Keratinocyte (primary cell): Measurements from ENCODE around the gene SH3BP5L. TPM values are rescaled to one million over a fixed set of nuclear protein-coding genes. Genes with fewer than 3 reads are reported as not detected.

Source experiments
- DNase-seq: peaks from one replicate; pipeline ENCODE4 v3.0.0-alpha.2; 2011; ENCODE audit warnings: low read depth, missing footprints, low spot score
- FAIRE-seq: peaks from 2 replicates; lab custom pipeline; 2011; peaks lifted over from hg19 to GRCh38; lab: Jason Lieb, UNC
- H2AFZ ChIP-seq: 2 replicates; pipeline ENCODE4 v1.6.0; 2012; ENCODE audit warnings: low read length, control low read depth, inconsistent platforms; ENCODE audit not compliant: control insufficient read depth
- H3K27ac ChIP-seq: 2 replicates; pipeline ENCODE4 v1.5.1; 2011; ENCODE audit warnings: low read length; ENCODE audit not compliant: control insufficient read depth, insufficient read depth
- H3K27me3 ChIP-seq: 3 replicates; pipeline ENCODE4 v1.6.0; 2011; ENCODE audit warnings: low read length; ENCODE audit not compliant: control insufficient read depth, insufficient read depth; ENCODE audit errors: extremely low read depth
- H3K36me3 ChIP-seq, 2 experiments: 2 replicates in 1 of 2; 3 replicates in 1 of 2; pipeline ENCODE4 v1.5.1; 2011; ENCODE audit warnings: low read length in 2 of 2, mild to moderate bottlenecking in 1 of 2; ENCODE audit not compliant: control insufficient read depth in 2 of 2, insufficient read depth in 2 of 2; ENCODE audit errors: extremely low read depth in 1 of 2
- H3K4me1 ChIP-seq: 3 replicates; pipeline ENCODE4 v1.5.1; 2011; ENCODE audit warnings: low read length; ENCODE audit not compliant: control insufficient read depth, insufficient read depth; ENCODE audit errors: extremely low read depth
- H3K4me2 ChIP-seq: 3 replicates; pipeline ENCODE4 v1.6.0; 2011; ENCODE audit warnings: low read depth, low read length; ENCODE audit not compliant: control insufficient read depth, insufficient read depth; ENCODE audit errors: extremely low read depth
- H3K4me3 ChIP-seq, 3 experiments: fragments of 200-600 bp in 1 of 3; sonication (generic) in 1 of 3; 2 replicates in 2 of 3; 3 replicates in 1 of 3; pipeline ENCODE4 v1.5.1; 2011 to 2016; ENCODE audit warnings: low read length in 3 of 3, mild to moderate bottlenecking in 3 of 3, control low read depth in 2 of 3, inconsistent platforms in 1 of 3, low read depth in 1 of 3, mixed read lengths in 1 of 3, mixed run types in 1 of 3, moderate library complexity in 1 of 3; ENCODE audit not compliant: control insufficient read depth in 2 of 3, insufficient read depth in 2 of 3; ENCODE audit errors: extremely low read depth in 1 of 3
- H3K79me2 ChIP-seq: 2 replicates; pipeline ENCODE4 v1.6.0; 2012; ENCODE audit warnings: low read length; ENCODE audit not compliant: control insufficient read depth, insufficient read depth
- H3K9ac ChIP-seq: 3 replicates; pipeline ENCODE4 v1.6.0; 2011; ENCODE audit warnings: low read length; ENCODE audit not compliant: control insufficient read depth, insufficient read depth; ENCODE audit errors: extremely low read depth
- H3K9me1 ChIP-seq: 3 replicates; pipeline ENCODE4 v1.6.0; 2011; ENCODE audit warnings: low read length; ENCODE audit not compliant: control insufficient read depth, insufficient read depth; ENCODE audit errors: extremely low read depth
- H3K9me3 ChIP-seq: 2 replicates; pipeline ENCODE4 v1.5.1; 2012; ENCODE audit warnings: low read depth, low read length; ENCODE audit not compliant: control insufficient read depth
- H4K20me1 ChIP-seq: 3 replicates; pipeline ENCODE4 v1.6.0; 2011; ENCODE audit warnings: low read length; ENCODE audit not compliant: control insufficient read depth, insufficient read depth; ENCODE audit errors: extremely low read depth
- EZH2 ChIP-seq: IDR thresholded peaks from one replicate; pipeline ENCODE4 v1.6.1; 2012; ENCODE audit warnings: inconsistent platforms, mild to moderate bottlenecking, low read length, moderate library complexity
- dilution Hi-C: fragments of 300-500 bp; cut with MboI; formaldehyde crosslinking; loops from one replicate; pipeline ENCODE4 v1.7.0; 2020; ENCODE audit warnings: low sequenced_read_pairs; ENCODE audit not compliant: extremely low pct_ligation_motif_present
- polyA plus RNA-seq, 5 experiments: library from polyadenylated mRNA; depleted of rRNA in 3 of 5; stranded (reverse) in 3 of 5; stranded (forward) in 1 of 5; unstranded in 1 of 5; fragments of >200 nt; gene quantifications; 1 replicate in 1 of 5; 2 replicates in 3 of 5; 3 replicates in 1 of 5; pipeline versions ENCODE4 v1.2.1 to v1.2.3, GENCODE V29; 2011 to 2012; ENCODE audit warnings: missing spikeins in 2 of 5, low read depth in 1 of 5, low replicate concordance in 1 of 5
- TF ChIP-seq, protein P1 (sequence below), 3 experiments: IDR thresholded peaks in 1 of 3; conservative IDR thresholded peaks in 1 of 3; optimal IDR thresholded peaks in 1 of 3; 2 replicates in 2 of 3; 3 replicates in 1 of 3; pipeline versions ENCODE3 to v1.5.1; 2011; ENCODE audit warnings: low read length in 3 of 3, mild to moderate bottlenecking in 3 of 3, moderate library complexity in 2 of 3, control low read depth in 1 of 3, inconsistent platforms in 1 of 3; ENCODE audit not compliant: insufficient read depth in 2 of 3; ENCODE audit errors: extremely low read depth in 1 of 3

The SH3BP5L gene
- polyA plus RNA-seq, 1 donor (not counting 4 experiments of a cell fraction or from before 2014, with no cell fraction given): 13.2 TPM

GRCh38 chr1:248847181-248847955 is 21.7 kb upstream of the SH3BP5L start:
- dilution Hi-C loops: no loop called here
- Histone ChIP-seq H3K4me2 (no peak overlapping the region), H4K20me1 (no peaks in the 10 kb centered on the region), H3K9me3 (no peaks in the 10 kb centered on the region), H3K79me2 (peaks cover 1% of the 10 kb centered on the region), H3K36me3 (peaks cover 22 to 30% of the 10 kb centered on the region in 2 experiments), H3K4me1 (peaks cover 12% of the 10 kb centered on the region), H3K4me3 (no peak overlapping the region), H3K9me1 (no peaks in the 10 kb centered on the region), H3K27ac (no peak overlapping the region), H2AFZ (no peak overlapping the region), H3K27me3 (no peaks in the 10 kb centered on the region), H3K9ac (no peak overlapping the region)
- DNase-seq: no peak
- FAIRE-seq: no peak
- TF ChIP-seq, protein P1, sequence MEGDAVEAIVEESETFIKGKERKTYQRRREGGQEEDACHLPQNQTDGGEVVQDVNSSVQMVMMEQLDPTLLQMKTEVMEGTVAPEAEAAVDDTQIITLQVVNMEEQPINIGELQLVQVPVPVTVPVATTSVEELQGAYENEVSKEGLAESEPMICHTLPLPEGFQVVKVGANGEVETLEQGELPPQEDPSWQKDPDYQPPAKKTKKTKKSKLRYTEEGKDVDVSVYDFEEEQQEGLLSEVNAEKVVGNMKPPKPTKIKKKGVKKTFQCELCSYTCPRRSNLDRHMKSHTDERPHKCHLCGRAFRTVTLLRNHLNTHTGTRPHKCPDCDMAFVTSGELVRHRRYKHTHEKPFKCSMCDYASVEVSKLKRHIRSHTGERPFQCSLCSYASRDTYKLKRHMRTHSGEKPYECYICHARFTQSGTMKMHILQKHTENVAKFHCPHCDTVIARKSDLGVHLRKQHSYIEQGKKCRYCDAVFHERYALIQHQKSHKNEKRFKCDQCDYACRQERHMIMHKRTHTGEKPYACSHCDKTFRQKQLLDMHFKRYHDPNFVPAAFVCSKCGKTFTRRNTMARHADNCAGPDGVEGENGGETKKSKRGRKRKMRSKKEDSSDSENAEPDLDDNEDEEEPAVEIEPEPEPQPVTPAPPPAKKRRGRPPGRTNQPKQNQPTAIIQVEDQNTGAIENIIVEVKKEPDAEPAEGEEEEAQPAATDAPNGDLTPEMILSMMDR (optimal IDR thresholded peaks at IDR 0.05 in 1 of 3, IDR thresholded peaks at IDR 0.05 in 1 of 3, conservative IDR thresholded peaks at IDR 0.05 in 1 of 3; ENCODE audit: extremely low read depth in 1 of 3, insufficient read depth in 2 of 3, low read length in 3 of 3): no peak

- Histone ChIP-seq H3K36me3 (peaks cover 11 to 12% of the 10 kb centered on the region in 2 experiments), H3K9me1 (no peaks in the 10 kb centered on the region), H3K27me3 (no peaks in the 10 kb centered on the region), H3K27ac (no peak overlapping the region), H3K4me2 (no peak overlapping the region), H3K9ac (no peak overlapping the region), H3K4me1 (peaks cover 24% of the 10 kb centered on the region), H3K4me3 (no peak overlapping the region), H3K79me2 (peaks cover 13% of the 10 kb centered on the region), H2AFZ (no peak overlapping the region), H4K20me1 (no peaks in the 10 kb centered on the region), H3K9me3 (no peaks in the 10 kb centered on the region)
- dilution Hi-C loops: no loop called here
- no peak for FAIRE-seq
- DNase-seq: no peak
- no peak for TF ChIP-seq EZH2
- TF ChIP-seq, protein P1 (optimal IDR thresholded peaks at IDR 0.05 in 1 of 3, IDR thresholded peaks at IDR 0.05 in 1 of 3, conservative IDR thresholded peaks at IDR 0.05 in 1 of 3; ENCODE audit: extremely low read depth in 1 of 3, insufficient read depth in 2 of 3, low read length in 3 of 3): no peak
Observed at GRCh38 chr1:248844526-248844925, 18.8 kb upstream of the SH3BP5L start.
